ENCODE measurements around the gene TFAP2D. TPM values are rescaled to one million over a fixed set of nuclear protein-coding genes. Genes with fewer than 3 reads are reported as not detected.

TFAP2D gene
- total RNA-seq (2014; rRNA removed; shearing (Covaris generic)): not detected in 2 replicates

- DNase-seq (ENCODE audit: low read depth): no peak
Measured at GRCh38 chr6:50713226-50713625, at the start of gene TFAP2D. Gene TFAP2D (plus strand): TSS chr6:50713526. CDS start chr6:50714056, 530 bp downstream.

DNA sequence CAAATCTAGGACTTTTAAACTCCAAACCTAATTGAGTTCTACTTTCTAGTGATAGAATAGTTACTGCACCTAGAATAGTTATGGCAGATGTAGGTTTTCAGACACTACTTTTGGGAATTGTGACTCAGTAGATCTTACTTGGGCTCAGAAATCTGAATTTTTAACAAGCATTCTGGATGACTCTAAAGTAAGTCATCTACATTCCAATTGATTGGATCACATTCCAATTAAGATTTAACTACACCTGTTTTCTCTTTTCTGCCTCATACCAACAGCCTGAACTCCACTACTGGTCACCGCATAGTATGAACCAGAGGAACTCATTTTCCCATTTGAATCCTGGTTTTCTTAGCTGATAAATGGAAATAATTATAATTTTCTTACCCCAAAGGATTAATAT, 49.5 kb upstream of the TFAP2D start:
- no peak for DNase-seq (ENCODE audit: low read depth)

DNA sequence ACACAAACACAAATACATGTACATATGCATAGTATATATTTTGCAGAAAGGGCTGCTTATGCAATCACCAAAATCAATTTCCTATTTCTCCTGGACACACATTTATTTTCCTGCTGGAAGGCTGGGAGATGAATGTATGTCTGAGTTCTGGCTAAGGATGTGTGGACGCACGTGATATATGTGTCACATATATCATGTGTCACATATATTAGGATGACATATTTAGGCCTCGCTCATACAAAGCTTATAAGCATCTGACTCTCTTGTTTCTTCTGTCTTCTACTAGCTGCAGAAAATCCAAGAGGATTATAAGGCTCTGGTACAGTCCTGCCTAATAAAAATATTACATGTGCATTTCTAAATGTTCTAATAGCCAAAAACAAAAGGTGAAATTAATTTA, 47.2 kb upstream of the TFAP2D start:
- no peak for DNase-seq (ENCODE audit: low read depth)

DNA sequence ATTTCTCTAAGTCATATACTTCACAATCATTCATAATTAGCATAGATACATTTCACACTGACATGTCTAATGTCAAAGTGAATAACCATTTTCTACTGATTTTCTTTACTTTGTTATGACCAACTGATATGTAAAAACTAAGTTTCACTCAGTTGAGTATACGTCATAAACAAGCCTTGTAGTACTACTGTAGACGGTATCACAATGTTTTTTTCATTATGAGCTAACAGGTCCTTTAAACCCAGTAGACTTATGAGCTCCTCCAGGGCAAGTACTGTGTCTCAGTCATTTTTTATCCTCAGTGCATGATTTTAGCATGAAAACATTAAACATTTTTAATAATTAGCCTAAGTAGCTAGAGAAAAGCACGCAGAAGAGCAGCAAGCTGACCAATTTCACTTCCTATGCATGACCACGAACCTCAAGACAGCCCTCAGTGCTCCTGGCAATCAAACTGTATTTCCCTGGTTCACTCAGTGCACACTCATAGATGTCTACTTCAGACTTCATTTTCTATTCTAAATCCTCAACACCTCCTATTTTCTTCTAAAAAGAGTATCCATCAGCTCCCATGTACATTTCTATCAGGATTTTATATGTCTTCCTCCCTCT, 32.0 kb upstream of the TFAP2D start:
- DNase-seq (ENCODE audit: low read depth): no peak

GRCh38 chr6:50689210-50689609, 24.1 kb upstream of the TFAP2D start:
- no peak for DNase-seq (ENCODE audit: low read depth)

- no peak for DNase-seq (ENCODE audit: low read depth)
Measured at GRCh38 chr6:50691814-50692495, 21.4 kb upstream of the TFAP2D start.

- DNase-seq (ENCODE audit: low read depth): no peak
Measured at GRCh38 chr6:50698546-50698945, 14.8 kb upstream of the TFAP2D start.

DNA sequence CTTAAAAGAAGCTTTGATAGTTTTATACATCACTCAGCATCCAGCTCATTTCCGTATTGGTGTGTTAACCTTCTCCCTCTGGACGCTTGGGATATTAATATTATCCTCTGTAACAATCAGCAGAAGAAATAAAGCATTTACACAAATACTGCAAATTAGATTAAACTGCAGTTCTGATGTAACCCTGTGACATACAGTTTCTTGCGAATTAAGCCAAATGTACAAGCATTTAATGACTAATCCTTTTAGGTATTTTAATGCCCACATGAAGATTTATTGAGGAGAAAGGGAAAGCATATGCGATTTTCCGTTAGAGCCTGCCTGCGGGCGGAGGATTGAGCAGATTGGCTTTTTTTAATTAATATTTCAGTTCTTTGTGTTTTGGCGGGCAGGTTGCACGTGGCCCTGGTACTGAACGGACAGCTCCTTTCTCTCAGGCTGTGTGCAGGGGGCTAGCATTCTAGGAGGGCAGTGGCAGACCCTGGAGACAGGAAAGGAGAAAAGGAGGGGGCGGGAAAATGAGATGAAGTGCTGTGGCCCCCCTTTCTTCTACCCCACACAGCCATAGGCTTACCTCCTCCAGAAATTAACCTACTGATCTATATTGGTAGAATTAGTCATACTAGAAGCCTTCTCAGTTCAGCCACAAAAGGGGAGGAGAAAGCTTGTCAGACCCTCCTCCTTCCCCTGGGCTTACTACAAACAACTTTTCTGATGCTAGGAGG, 14.1 kb upstream of the TFAP2D start:
- DNase-seq (ENCODE audit: low read depth): no peak

- no peak for DNase-seq (ENCODE audit: low read depth)
Measured at GRCh38 chr6:50706575-50706974, 6.8 kb upstream of the TFAP2D start.

DNA sequence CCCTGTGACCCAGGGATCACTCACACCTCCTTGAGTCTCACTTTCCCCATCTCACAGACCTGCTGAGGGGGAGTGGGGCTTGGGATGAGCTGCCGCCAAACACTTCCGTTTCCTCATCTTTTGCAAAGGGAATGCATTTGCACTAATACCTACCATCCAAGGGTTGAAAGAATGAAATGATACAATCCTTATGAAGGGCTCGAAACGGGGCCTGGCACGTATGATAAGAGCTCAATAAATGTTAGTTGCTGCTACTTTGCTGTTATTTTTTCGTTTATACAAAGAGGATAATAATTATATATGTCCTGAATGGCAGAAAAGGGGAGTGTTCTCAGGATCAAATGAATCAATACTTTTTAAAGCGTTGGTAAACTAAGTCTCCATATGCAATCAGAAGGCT, 6.1 kb upstream of the TFAP2D start:
- DNase-seq (ENCODE audit: low read depth): no peak

- DNase-seq (ENCODE audit: low read depth): no peak
Measured at GRCh38 chr6:50707652-50708300, 5.5 kb upstream of the TFAP2D start.

- DNase-seq (ENCODE audit: low read depth): no peak
Measured at GRCh38 chr6:50708664-50709365, 4.5 kb upstream of the TFAP2D start.

DNA sequence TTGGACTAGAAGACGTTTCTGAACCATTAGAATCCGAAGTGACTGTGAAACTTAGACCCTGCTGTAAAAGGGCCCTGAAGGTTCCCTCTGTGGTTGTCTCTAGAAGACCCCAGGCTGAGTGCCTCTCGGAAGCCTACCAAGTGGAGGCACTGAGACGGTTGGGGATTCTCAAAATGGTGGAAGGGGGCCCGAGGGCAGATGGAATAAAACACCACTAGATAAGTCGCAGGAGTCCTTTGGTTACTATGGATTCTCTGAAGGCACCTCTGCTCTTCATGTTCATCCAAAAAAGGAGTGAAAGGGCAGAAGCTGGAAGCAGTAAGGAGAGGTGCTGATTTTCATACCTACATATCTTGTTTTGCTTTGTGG, 4.0 kb upstream of the TFAP2D start:
- no peak for DNase-seq (ENCODE audit: low read depth)

DNA sequence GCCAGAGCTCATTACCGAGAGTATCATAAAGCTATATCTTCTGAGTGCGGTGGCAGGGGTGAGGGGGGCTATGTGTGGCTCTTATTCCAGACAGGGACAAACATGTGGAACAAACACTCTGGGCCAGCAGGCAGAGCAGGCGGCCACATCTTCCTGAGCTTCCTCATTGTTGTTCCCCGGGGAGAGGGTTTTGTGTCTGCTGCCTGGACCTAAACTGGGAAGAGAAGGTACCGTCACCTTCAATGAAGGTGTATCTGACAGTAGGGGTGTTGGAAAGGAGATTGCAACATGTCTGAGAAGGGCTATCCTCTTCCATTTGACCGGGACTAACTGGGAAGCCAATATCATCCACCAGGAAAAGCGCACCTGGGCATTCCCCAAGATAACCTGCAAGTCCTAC, 1.6 kb upstream of the TFAP2D start:
- DNase-seq (ENCODE audit: low read depth): no peak

DNA sequence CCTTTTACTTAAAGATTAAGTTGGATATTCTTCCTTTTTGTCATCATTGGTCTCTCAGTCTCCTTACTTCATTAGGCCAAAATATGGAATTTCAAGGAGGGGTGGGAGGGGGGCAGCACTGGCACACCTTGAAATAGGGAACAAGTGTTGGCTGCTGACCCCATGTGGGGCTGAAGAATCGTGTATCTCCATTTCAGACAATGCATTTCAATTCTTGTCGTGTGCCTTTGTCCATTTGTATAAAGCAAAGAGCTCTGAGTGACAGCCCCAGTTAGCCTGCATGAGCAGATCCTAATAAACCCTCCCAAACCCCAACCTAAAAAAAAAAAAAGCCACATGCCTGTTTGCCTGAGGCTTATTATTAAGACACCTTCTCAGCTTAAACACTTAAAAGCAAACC, 1.0 kb upstream of the TFAP2D start:
- no peak for DNase-seq (ENCODE audit: low read depth)

- DNase-seq (ENCODE audit: low read depth): no peak
Measured at GRCh38 chr6:50713977-50714486, 706 bp downstream of the TFAP2D start.

DNA sequence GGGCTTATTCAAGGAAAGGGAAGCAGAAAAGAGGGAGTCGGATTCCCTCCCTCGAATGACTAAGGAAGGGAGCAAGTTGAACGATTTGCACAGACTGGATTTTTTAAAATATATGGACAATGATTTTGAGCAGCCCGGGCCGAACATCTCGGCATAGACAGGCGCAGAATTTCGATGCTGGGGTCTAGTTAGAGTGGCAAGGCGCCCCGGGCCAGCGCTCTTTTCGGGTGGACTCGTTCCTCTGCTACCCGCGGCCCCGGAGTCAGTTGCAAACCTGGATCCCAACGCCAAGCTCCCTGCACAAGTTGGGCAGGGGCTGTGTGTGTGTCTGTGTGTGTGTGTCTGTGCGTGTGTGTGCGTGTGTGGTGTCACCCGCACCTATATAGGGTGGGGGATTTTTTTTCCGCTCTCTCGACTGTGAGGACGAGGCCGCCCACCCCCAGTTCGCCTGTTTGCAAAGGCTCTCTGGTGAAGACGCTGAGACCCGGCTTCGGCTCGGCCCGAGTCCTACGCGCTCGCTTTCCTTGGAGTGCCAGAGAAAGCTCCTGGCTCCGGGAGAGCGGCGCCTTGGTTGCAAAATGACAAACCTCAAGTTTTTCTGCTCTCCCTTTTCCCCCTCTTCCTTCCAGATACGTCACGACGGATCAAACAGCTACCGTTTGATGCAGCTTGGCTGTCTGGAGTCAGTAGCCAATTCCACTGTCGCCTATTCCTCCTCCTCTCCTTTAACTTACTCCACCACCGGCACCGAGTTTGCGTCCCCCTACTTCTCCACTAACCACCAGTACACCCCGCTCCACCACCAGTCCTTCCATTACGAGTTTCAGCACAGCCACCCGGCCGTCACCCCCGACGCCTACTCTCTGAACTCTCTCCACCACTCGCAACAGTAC, 1.4 kb downstream of the TFAP2D start:
- no peak for DNase-seq (ENCODE audit: low read depth)

GRCh38 chr6:50716899-50717509, 3.7 kb downstream of the TFAP2D start:
- no peak for DNase-seq (ENCODE audit: low read depth)

DNA sequence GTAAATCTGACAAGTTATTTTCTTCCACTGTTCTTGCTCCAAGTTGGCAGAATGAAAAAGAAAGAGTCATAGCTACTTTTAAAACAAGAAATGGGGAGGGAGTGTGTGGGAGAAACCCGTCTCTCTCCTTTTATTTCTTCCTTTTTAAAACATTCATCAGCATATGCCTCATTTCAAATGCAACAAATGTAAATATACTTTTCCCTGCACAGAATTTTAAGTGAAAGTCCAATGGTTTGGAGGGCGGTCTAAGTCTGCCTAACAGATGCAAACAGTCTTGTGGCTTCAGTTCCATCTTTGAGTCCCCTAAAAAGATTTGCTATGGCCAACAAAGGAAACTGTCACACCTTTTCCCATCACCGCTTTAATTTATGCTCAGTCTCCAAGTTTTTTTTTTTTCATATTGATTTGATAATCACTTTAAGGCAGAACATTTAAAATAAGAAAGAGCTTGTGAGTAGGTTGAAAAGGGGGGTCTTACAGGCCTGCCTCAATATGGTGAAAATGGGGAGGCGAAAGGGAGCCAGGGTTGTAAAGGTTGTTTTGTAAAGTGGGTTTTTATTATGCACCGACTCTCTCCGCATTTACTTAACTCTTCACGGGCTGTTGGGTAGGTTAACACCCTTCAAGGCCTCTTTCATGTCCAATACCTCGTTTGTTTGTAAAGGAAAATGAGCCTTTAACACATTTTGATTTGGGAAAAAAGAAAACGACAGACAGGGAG, 4.6 kb downstream of the TFAP2D start:
- DNase-seq (ENCODE audit: low read depth): no peak

GRCh38 chr6:50718566-50718965, 5.2 kb downstream of the TFAP2D start:
- DNase-seq (ENCODE audit: low read depth): no peak
